Right lobe of liver (tissue), 4 donors: Measurements from ENCODE around the gene POLE2.

Source experiments
- POLR2A ChIP-seq: fragments of 450-650 bp; IDR thresholded peaks from one replicate; pipeline ENCODE4 v1.6.1; 2017; ENCODE audit warnings: antibody characterized with exemption, mild to moderate bottlenecking
- TF ChIP-seq, protein P1 (sequence below), 4 donors: fragments of 200-600 bp in 3 of 4; fragments of 450-650 bp in 1 of 4; IDR thresholded peaks; one replicate each; pipeline versions ENCODE4 v1.5.1 to v1.8.0; 2016 to 2022; ENCODE audit warnings: antibody characterized with exemption in 4 of 4, mild to moderate bottlenecking in 2 of 4
- donor health status: DM: no; HTN: no; CAD: no.
- donor health status: DM: no; HTN: no; CAD: no.
- donor health status: DM: no; HTN: yes; CAD: no.

- TF ChIP-seq, protein P1, sequence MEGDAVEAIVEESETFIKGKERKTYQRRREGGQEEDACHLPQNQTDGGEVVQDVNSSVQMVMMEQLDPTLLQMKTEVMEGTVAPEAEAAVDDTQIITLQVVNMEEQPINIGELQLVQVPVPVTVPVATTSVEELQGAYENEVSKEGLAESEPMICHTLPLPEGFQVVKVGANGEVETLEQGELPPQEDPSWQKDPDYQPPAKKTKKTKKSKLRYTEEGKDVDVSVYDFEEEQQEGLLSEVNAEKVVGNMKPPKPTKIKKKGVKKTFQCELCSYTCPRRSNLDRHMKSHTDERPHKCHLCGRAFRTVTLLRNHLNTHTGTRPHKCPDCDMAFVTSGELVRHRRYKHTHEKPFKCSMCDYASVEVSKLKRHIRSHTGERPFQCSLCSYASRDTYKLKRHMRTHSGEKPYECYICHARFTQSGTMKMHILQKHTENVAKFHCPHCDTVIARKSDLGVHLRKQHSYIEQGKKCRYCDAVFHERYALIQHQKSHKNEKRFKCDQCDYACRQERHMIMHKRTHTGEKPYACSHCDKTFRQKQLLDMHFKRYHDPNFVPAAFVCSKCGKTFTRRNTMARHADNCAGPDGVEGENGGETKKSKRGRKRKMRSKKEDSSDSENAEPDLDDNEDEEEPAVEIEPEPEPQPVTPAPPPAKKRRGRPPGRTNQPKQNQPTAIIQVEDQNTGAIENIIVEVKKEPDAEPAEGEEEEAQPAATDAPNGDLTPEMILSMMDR (IDR thresholded peaks at IDR 0.05), result no peak
- no peak for TF ChIP-seq POLR2A
Measured at GRCh38 chr14:49673586-49673985, 14.4 kb downstream of the POLE2 start.
